MM.1S (cell line): ENCODE measurements around the gene DHCR7.

Source experiments
- DNase-seq: peaks from one replicate; pipeline ENCODE4 v3.0.0-alpha.2; 2015
- H2AFZ ChIP-seq: fragments of 300-600 bp; sonication (generic); 2 replicates; pipeline ENCODE4 v1.6.0; 2016; ENCODE audit warnings: antibody characterized with exemption, low read length
- H3F3A ChIP-seq: fragments of 300-600 bp; sonication (generic); 2 replicates; pipeline ENCODE4 v1.6.1; 2016; ENCODE audit warnings: mild to moderate bottlenecking, antibody characterized with exemption, low read length, moderate library complexity, mixed read lengths; ENCODE audit not compliant: insufficient read depth
- H3K27ac ChIP-seq: fragments of 300-600 bp; sonication (generic); 2 replicates; pipeline ENCODE4 v1.5.1; 2016; ENCODE audit warnings: mild to moderate bottlenecking, low read length
- H3K27me3 ChIP-seq: fragments of 300-600 bp; sonication (generic); replicated peaks from 2 replicates; pipeline ENCODE4 v1.6.0; 2016; ENCODE audit warnings: low read length; ENCODE audit not compliant: insufficient read depth
- H3K36me3 ChIP-seq: fragments of 300-600 bp; sonication (generic); replicated peaks from 2 replicates; pipeline ENCODE4 v1.6.1; 2016; ENCODE audit warnings: mild to moderate bottlenecking, low read length, mixed read lengths; ENCODE audit not compliant: insufficient read depth
- H3K4me1 ChIP-seq: fragments of 300-600 bp; sonication (generic); 2 replicates; pipeline ENCODE4 v1.6.1; 2016; ENCODE audit warnings: low read length, mixed read lengths
- H3K4me2 ChIP-seq: fragments of 300-600 bp; sonication (generic); 2 replicates; pipeline ENCODE4 v1.6.0; 2016; ENCODE audit warnings: low read depth, low read length
- H3K4me3 ChIP-seq: fragments of 300-600 bp; sonication (generic); 2 replicates; pipeline ENCODE4 v1.5.1; 2016; ENCODE audit warnings: low read length, mixed read lengths
- H3K79me2 ChIP-seq: fragments of 300-600 bp; sonication (generic); 2 replicates; pipeline ENCODE4 v1.6.1; 2016; ENCODE audit warnings: mixed run types, low read length, mixed read lengths
- H3K9ac ChIP-seq: fragments of 300-600 bp; sonication (generic); 2 replicates; pipeline ENCODE4 v1.6.1; 2016; ENCODE audit warnings: low read length, mixed read lengths
- H3K9me2 ChIP-seq: fragments of 300-600 bp; sonication (generic); replicated peaks from 2 replicates; pipeline ENCODE4 v1.6.1; 2016; ENCODE audit warnings: mild to moderate bottlenecking, low read length, mixed read lengths; ENCODE audit not compliant: insufficient read depth
- H3K9me3 ChIP-seq: fragments of 300-600 bp; sonication (generic); replicated peaks from 2 replicates; pipeline ENCODE4 v1.6.1; 2016; ENCODE audit warnings: mild to moderate bottlenecking, low read length, mixed read lengths; ENCODE audit not compliant: insufficient read depth
- H4K20me1 ChIP-seq: fragments of 300-600 bp; sonication (generic); 2 replicates; pipeline ENCODE4 v1.6.1; 2016; ENCODE audit warnings: mild to moderate bottlenecking, low read length, moderate library complexity, mixed read lengths; ENCODE audit not compliant: insufficient read depth
- EZH2 ChIP-seq: fragments of 300-600 bp; sonication (generic); optimal IDR thresholded peaks from 2 replicates; pipeline ENCODE3; 2017; ENCODE audit warnings: low read depth, mild to moderate bottlenecking, antibody characterized with exemption, low read length, mixed read lengths
- EZH2phosphoT487 ChIP-seq: fragments of 300-600 bp; sonication (generic); IDR thresholded peaks from 2 replicates; pipeline ENCODE4 v1.6.1; 2018; ENCODE audit warnings: antibody characterized with exemption, low read length
- TF ChIP-seq, protein P1 (sequence below): fragments of 300-600 bp; sonication (generic); IDR thresholded peaks from 2 replicates; pipeline ENCODE4 v1.5.1; 2016; ENCODE audit warnings: antibody characterized with exemption, low read length, mixed read lengths

The DHCR7 gene

GRCh38 chr11:71466358-71466757 is 18.2 kb upstream of the DHCR7 start:
- Histone ChIP-seq H3K4me2 (no peak overlapping the region), H3K79me2 (no peaks in the 10 kb centered on the region), H3K4me3 (no peak overlapping the region), H3F3A (no peaks in the 10 kb centered on the region), H3K9me3 (no peaks in the 10 kb centered on the region), H3K27me3 (no peaks in the 10 kb centered on the region), H3K4me1 (no peaks in the 10 kb centered on the region), H3K36me3 (no peaks in the 10 kb centered on the region), H4K20me1 (no peaks in the 10 kb centered on the region), H2AFZ (no peak overlapping the region), H3K9me2 (no peaks in the 10 kb centered on the region), H3K9ac (no peak overlapping the region), H3K27ac (no peak overlapping the region)
- no peak for DNase-seq
- TF ChIP-seq EZH2 = no peak
- TF ChIP-seq, protein P1, sequence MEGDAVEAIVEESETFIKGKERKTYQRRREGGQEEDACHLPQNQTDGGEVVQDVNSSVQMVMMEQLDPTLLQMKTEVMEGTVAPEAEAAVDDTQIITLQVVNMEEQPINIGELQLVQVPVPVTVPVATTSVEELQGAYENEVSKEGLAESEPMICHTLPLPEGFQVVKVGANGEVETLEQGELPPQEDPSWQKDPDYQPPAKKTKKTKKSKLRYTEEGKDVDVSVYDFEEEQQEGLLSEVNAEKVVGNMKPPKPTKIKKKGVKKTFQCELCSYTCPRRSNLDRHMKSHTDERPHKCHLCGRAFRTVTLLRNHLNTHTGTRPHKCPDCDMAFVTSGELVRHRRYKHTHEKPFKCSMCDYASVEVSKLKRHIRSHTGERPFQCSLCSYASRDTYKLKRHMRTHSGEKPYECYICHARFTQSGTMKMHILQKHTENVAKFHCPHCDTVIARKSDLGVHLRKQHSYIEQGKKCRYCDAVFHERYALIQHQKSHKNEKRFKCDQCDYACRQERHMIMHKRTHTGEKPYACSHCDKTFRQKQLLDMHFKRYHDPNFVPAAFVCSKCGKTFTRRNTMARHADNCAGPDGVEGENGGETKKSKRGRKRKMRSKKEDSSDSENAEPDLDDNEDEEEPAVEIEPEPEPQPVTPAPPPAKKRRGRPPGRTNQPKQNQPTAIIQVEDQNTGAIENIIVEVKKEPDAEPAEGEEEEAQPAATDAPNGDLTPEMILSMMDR = no peak

DNA sequence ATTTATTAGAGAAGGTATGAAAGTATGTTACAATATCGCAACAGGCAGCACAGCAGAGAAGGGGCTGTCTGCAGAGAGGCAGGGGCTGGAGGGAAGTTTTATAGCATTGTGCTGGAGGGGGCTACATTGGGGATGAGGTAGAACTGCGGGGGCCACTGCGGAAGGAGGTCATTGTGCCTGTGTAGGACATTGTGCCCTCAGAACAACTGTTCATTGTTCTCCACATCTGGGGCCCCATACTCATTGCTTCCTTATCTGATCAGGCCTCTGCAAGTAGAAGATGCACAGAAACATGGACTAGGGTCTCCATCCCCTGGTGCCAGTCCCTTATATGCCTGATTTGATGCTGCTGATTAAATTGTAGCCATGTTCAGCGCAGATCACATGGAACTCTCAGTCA is 16.9 kb upstream of the DHCR7 start:
- Histone ChIP-seq H3K9ac (no peak overlapping the region), H3K27ac (no peak overlapping the region), H3K4me1 (no peaks in the 10 kb centered on the region), H3K27me3 (no peaks in the 10 kb centered on the region), H3F3A (no peaks in the 10 kb centered on the region), H3K9me3 (no peaks in the 10 kb centered on the region), H4K20me1 (no peaks in the 10 kb centered on the region), H3K4me3 (no peak overlapping the region), H3K9me2 (no peaks in the 10 kb centered on the region), H3K36me3 (no peaks in the 10 kb centered on the region), H2AFZ (no peak overlapping the region), H3K4me2 (no peak overlapping the region), H3K79me2 (no peaks in the 10 kb centered on the region)
- TF ChIP-seq EZH2 = no peak
- TF ChIP-seq, protein P1 = no peak
- no peak for TF ChIP-seq EZH2phosphoT487
- no peak for DNase-seq

- Histone ChIP-seq H3K36me3 (no peaks in the 10 kb centered on the region), H3K27me3 (no peaks in the 10 kb centered on the region), H3K4me3 (no peak overlapping the region), H3F3A (no peaks in the 10 kb centered on the region), H3K27ac (no peak overlapping the region), H4K20me1 (no peaks in the 10 kb centered on the region), H3K9me3 (no peaks in the 10 kb centered on the region), H3K79me2 (no peaks in the 10 kb centered on the region), H2AFZ (no peak overlapping the region), H3K4me1 (no peaks in the 10 kb centered on the region), H3K9ac (no peak overlapping the region), H3K4me2 (no peak overlapping the region), H3K9me2 (no peaks in the 10 kb centered on the region)
- no peak for TF ChIP-seq EZH2phosphoT487
- TF ChIP-seq, protein P1 = no peak
- no peak for TF ChIP-seq EZH2
- DNase-seq = no peak
Observed at GRCh38 chr11:71463331-71464211, 15.4 kb upstream of the DHCR7 start.
